GM23338 (cell line): ENCODE measurements around the gene KLF18.

ENCODE experiments used
- CREB1 ChIP-seq: fragments of 250-450 bp; sonication (Bioruptor Pico); IDR thresholded peaks from 2 replicates; pipeline ENCODE4 v1.5.0; 2020; ENCODE audit warnings: low read depth, mild to moderate bottlenecking, moderate library complexity
- CTCF ChIP-seq, 2 experiments: fragments of 200-600 bp in 1 of 2; sonication (generic) in 1 of 2; conservative IDR thresholded peaks; 2 replicates each; pipeline versions ENCODE4 v1.5.1 to v1.6.1; 2016 to 2017; ENCODE audit warnings: antibody characterized with exemption in 2 of 2, low read depth in 2 of 2, mild to moderate bottlenecking in 2 of 2, moderate library complexity in 1 of 2
- EZH2 ChIP-seq: fragments of 200-600 bp; sonication (generic); IDR thresholded peaks from one replicate; pipeline ENCODE4 v1.8.0; 2017; ENCODE audit warnings: antibody characterized with exemption, mild to moderate bottlenecking, low read depth; ENCODE audit not compliant: unreplicated experiment
- EZH2phosphoT487 ChIP-seq: fragments of 200-600 bp; sonication (generic); IDR thresholded peaks from one replicate; pipeline ENCODE4 v1.8.1; 2018; ENCODE audit warnings: antibody characterized with exemption; ENCODE audit not compliant: unreplicated experiment
- NANOG ChIP-seq: IDR thresholded peaks from 2 replicates; pipeline ENCODE4 v1.6.1; 2016; ENCODE audit warnings: antibody characterized with exemption, borderline replicate concordance
- POLR2AphosphoS5 ChIP-seq: IDR thresholded peaks from 2 replicates; pipeline ENCODE4 v1.6.1; 2016; ENCODE audit warnings: antibody characterized with exemption, low read depth
- REST ChIP-seq: IDR thresholded peaks from one replicate; pipeline ENCODE4 v1.6.1; 2018; ENCODE audit warnings: antibody characterized with exemption; ENCODE audit not compliant: unreplicated experiment
- STAT1 ChIP-seq: IDR thresholded peaks from one replicate; pipeline ENCODE4 v1.6.1; 2016; ENCODE audit warnings: antibody characterized with exemption; ENCODE audit not compliant: unreplicated experiment
- ZNF114 ChIP-seq: fragments of 250-450 bp; sonication (Bioruptor Pico); IDR thresholded peaks from 2 replicates; pipeline ENCODE4 v1.5.0; 2020; ENCODE audit warnings: mild to moderate bottlenecking, moderate library complexity
- ZNF462 ChIP-seq: fragments of 250-450 bp; sonication (Bioruptor Pico); IDR thresholded peaks from 2 replicates; pipeline ENCODE4 v1.5.0; 2020; ENCODE audit warnings: mild to moderate bottlenecking, moderate library complexity

- TF ChIP-seq CTCF (conservative IDR thresholded peaks at IDR 0.05; ENCODE audit: low read depth in 2 of 2) (no peak), EZH2 (no peak), POLR2AphosphoS5 (no peak), STAT1 (no peak), REST (no peak), CREB1 (no peak), ZNF114 (CRISPR knock-in tag) (no peak), EZH2phosphoT487 (no peak), NANOG (no peak), ZNF462 (CRISPR knock-in tag) (no peak)
Measured at GRCh38 chr1:44108971-44109370, 32.5 kb downstream of the KLF18 start.
